K562 (cell line): ENCODE data around the gene NPTXR. TPM values are rescaled to one million over a fixed set of nuclear protein-coding genes. Genes with fewer than 3 reads are reported as not detected.

Source experiments
- ATAC-seq: fragments of 200-7000 bp; cut with Tn5 transposase; 3 replicates; pipeline ENCODE4 v1.9.1; 2020; ENCODE audit warnings: moderate library complexity
- BruUV-seq: library from RNA; stranded (reverse); fragments of 400-500 nt; replicated peaks from 2 replicates; lab custom pipeline; 2021; lab: Mats Ljungman, UMichigan
- CTCF ChIA-PET: fragments of 300-600 bp; formaldehyde crosslinking; extraction: SDS; loops from one replicate; lab custom pipeline; 2021; ENCODE audit warnings: low intra/inter-chr PET ratio; lab: Yijun Ruan, JAX
- POLR2A ChIA-PET: fragments of 300-600, 350-650 bp; sonication (Branson Sonifier 250); formaldehyde crosslinking; extraction: SDS; loops from one replicate; lab custom pipeline; 2021; ENCODE audit warnings: antibody characterized with exemption, inconsistent platforms; lab: Yijun Ruan, JAX
- DNase-seq, 4 experiments: peaks; one replicate each; pipeline versions ENCODE4 v3.0.0 to v3.0.0-alpha.2; 2011 to 2018; ENCODE audit warnings: low spot score in 3 of 4, mixed read lengths in 3 of 4; ENCODE audit errors: extremely low read depth in 1 of 4
- FAIRE-seq: peaks from 2 replicates; lab custom pipeline; 2011; peaks lifted over from hg19 to GRCh38; lab: Jason Lieb, UNC
- H2AFZ ChIP-seq: 2 replicates; pipeline ENCODE4 v1.6.0; 2011; ENCODE audit warnings: low read depth, low read length, control low read depth, inconsistent platforms
- H3K27ac ChIP-seq: fragments of 200-600 bp; 3 replicates; pipeline ENCODE4 v1.8.0; 2011; ENCODE audit warnings: low read depth, mild to moderate bottlenecking, control low read depth, inconsistent platforms, low read length, moderate library complexity, mixed read lengths; ENCODE audit errors: extremely low read depth
- H3K27me3 ChIP-seq, 2 experiments: fragments of 300-600 bp in 1 of 2; 2 replicates in 1 of 2; 3 replicates in 1 of 2; pipeline versions ENCODE4 v1.6.0 to v1.8.0; 2011; ENCODE audit warnings: inconsistent platforms in 2 of 2, low read length in 2 of 2, mild to moderate bottlenecking in 1 of 2, mixed read lengths in 1 of 2, moderate library complexity in 1 of 2; ENCODE audit not compliant: control insufficient read depth in 2 of 2, insufficient read depth in 2 of 2
- H3K36me3 ChIP-seq: fragments of 300-600 bp; 3 replicates; pipeline ENCODE4 v1.8.0; 2011; ENCODE audit warnings: mild to moderate bottlenecking, low read length, inconsistent platforms; ENCODE audit not compliant: control insufficient read depth, insufficient read depth
- H3K4me1 ChIP-seq, 2 experiments: fragments of 200-600 bp in 1 of 2; replicated peaks in 1 of 2; 2 replicates in 1 of 2; 3 replicates in 1 of 2; pipeline versions ENCODE4 v1.5.1 to v1.8.0; 2011; ENCODE audit warnings: inconsistent platforms in 2 of 2, low read length in 2 of 2, mild to moderate bottlenecking in 1 of 2, mixed read lengths in 1 of 2, moderate library complexity in 1 of 2; ENCODE audit not compliant: control insufficient read depth in 2 of 2, insufficient read depth in 2 of 2
- H3K4me2 ChIP-seq: 2 replicates; pipeline ENCODE4 v1.6.1; 2011; ENCODE audit warnings: low read length, control low read depth, inconsistent platforms, mixed read lengths; ENCODE audit not compliant: insufficient read depth
- H3K4me3 ChIP-seq: fragments of 200-600 bp; sonication (generic), shearing (Covaris generic); 2 replicates; pipeline ENCODE4 v1.5.1; 2016; ENCODE audit warnings: control low read depth, inconsistent platforms
- H3K79me2 ChIP-seq: fragments of 200-600 bp; 3 replicates; pipeline ENCODE4 v1.8.0; 2011; ENCODE audit warnings: low read length, inconsistent platforms; ENCODE audit not compliant: control insufficient read depth, insufficient read depth
- H3K9ac ChIP-seq, 2 experiments: 2 replicates each; pipeline versions ENCODE4 v1.6.0 to v1.6.1; 2011; ENCODE audit warnings: low read depth in 2 of 2, low read length in 2 of 2, control low read depth in 1 of 2, inconsistent platforms in 1 of 2, mild to moderate bottlenecking in 1 of 2, mixed read lengths in 1 of 2; ENCODE audit not compliant: insufficient read depth in 1 of 2
- H3K9me1 ChIP-seq: one replicate; pipeline ENCODE4 v1.6.0; 2011; ENCODE audit warnings: inconsistent platforms, mild to moderate bottlenecking, low read length, moderate library complexity; ENCODE audit not compliant: control insufficient read depth, insufficient read depth
- H3K9me3 ChIP-seq: replicated peaks from 2 replicates; pipeline ENCODE4 v1.5.1; 2011; ENCODE audit warnings: low read depth, low read length, inconsistent platforms; ENCODE audit not compliant: control insufficient read depth, insufficient read depth
- H4K20me1 ChIP-seq: replicated peaks from 2 replicates; pipeline ENCODE4 v1.6.1; 2011; ENCODE audit warnings: low read length, inconsistent platforms, mixed read lengths; ENCODE audit not compliant: control insufficient read depth, insufficient read depth
- DPF2 ChIP-seq: fragments of 450-650 bp; IDR thresholded peaks from 2 replicates; pipeline ENCODE4 v1.6.1; 2016
- ESRRA ChIP-seq: fragments of 450-650 bp; IDR thresholded peaks from 2 replicates; pipeline ENCODE4 v1.6.1; 2014; ENCODE audit warnings: low read depth, mild to moderate bottlenecking, moderate library complexity, borderline replicate concordance
- ETV1 ChIP-seq: fragments of 450-650 bp; conservative IDR thresholded peaks from 2 replicates; pipeline ENCODE4 v1.6.1; 2016; ENCODE audit warnings: missing genetic modification characterization, control low read depth, low read depth, missing compliant biosample characterization
- KLF6 ChIP-seq: fragments of 250-450 bp; sonication (Bioruptor Pico); IDR thresholded peaks from 2 replicates; pipeline ENCODE4 v1.4.0; 2020; ENCODE audit warnings: mild to moderate bottlenecking, moderate library complexity, borderline replicate concordance
- SPI1 ChIP-seq: IDR thresholded peaks from 2 replicates; pipeline ENCODE4 v1.6.1; 2011; ENCODE audit warnings: low read depth, low read length, control low read depth, borderline replicate concordance
- XRCC5 ChIP-seq: fragments of 200-400 bp; formaldehyde crosslinking; IDR thresholded peaks from 2 replicates; pipeline ENCODE4 v1.6.1; 2017; ENCODE audit warnings: low read depth, mild to moderate bottlenecking, low read length
- ZNF274 ChIP-seq: IDR thresholded peaks from 2 replicates; pipeline ENCODE4 v1.6.1; 2011; ENCODE audit warnings: low read depth, mild to moderate bottlenecking, low read length, moderate library complexity, borderline replicate concordance
- WGBS: fragments of 100-300 bp; shearing (Covaris generic); methylation state at CpG from one replicate; pipeline ENCODE4 v1.1.6; 2016; ENCODE audit warnings: low coverage, mixed read lengths; ENCODE audit not compliant: insufficient coverage; ENCODE audit errors: missing lambda C conversion rate; 5-methylcytosine and 5-hydroxymethylcytosine counted together
- in situ Hi-C: fragments of 300-500 bp; cut with MboI; formaldehyde crosslinking; loops from 4 replicates; pipeline ENCODE4 v1.15.0; 2018; ENCODE audit warnings: inconsistent platforms, mixed read lengths
- intact Hi-C: fragments of 100-400 bp; cut with micrococcal nuclease; formaldehyde crosslinking; loops from 2 replicates; pipeline ENCODE4 v1.14.2; 2022
- polyA plus RNA-seq, 8 experiments: library from polyadenylated mRNA; depleted of rRNA in 4 of 8; stranded (reverse) in 5 of 8; unstranded in 3 of 8; fragments of >200 nt; fragmentation: Nextera tagmentation in 2 of 8; fragmentation: Illumina TruSeq in 1 of 8; extraction: Ambion mirVana in 2 of 8; extraction: Trizol in 1 of 8; gene quantifications; 2 replicates each; pipeline versions ENCODE4 v1.2.1 to v1.2.3, GENCODE V29; 2011 to 2014; ENCODE audit warnings: inconsistent platforms in 1 of 8, missing spikeins in 1 of 8
- total RNA-seq, 7 experiments: library from RNA; depleted of rRNA in 6 of 7; stranded (reverse); fragments of >200 nt in 6 of 7; fragmentation: Illumina TruSeq in 2 of 7; extraction: Trizol in 2 of 7; gene quantifications; 2 replicates each; pipeline versions ENCODE4 v1.2.1 to v1.2.3, GENCODE V29; 2011 to 2021; ENCODE audit warnings: low replicate concordance in 1 of 7

Gene NPTXR
- total and polyA plus RNA-seq, 9 of the 15 experiments (the other 6 are each of a cell fraction or from before 2014, with no cell fraction given): 0.01 to 3.1 (median 1.1) TPM

DNA sequence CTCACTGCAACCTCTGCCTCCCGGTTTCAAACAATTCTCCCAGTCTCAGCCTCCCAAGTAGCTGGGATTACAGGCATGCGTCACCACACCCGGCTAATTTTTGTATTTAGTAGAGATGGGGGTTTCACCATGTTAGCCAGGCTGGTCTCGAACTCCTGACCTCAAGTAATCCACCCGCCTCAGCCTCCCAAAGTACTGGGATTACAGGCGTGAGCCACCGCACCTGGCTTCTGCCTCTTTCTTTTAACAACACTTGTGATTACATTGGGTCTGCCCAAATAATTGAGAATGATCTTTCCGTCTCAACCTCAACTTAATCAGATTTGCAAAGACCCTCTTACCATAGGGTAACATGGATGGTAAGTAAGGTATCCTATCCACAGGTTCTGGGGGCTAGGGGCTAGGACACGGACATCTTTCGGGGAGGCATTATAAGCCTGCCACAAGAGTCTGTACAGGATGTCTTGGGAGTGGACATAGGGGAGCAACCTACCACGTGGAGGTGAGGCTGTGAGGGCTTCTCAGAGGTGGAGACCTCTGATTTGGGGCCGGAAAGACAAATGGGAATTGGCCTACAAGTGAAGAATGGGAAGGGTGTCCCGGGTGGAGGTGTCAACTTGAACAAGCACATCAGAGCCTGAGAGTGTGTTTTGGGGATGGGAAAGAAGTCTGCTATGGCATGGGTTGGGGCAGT, 30.8 kb upstream of the NPTXR start:
- Histone ChIP-seq H3K4me2 (no peak overlapping the region), H3K4me1 (peaks cover 13 to 24% of the 10 kb centered on the region in 2 experiments), H3K36me3 (peaks cover 4% of the 10 kb centered on the region; the same call in 2 of the 3 replicates), H3K9me1 (no peaks in the 10 kb centered on the region), H3K4me3 (no peak overlapping the region), H3K27me3 (peaks cover 4 to 5% of the 10 kb centered on the region in 2 experiments; a peak in 3 of 5 replicates), H3K79me2 (peaks cover 20% of the 10 kb centered on the region), H2AFZ (no peak overlapping the region), H3K27ac (no peak overlapping the region), H4K20me1 (no peaks in the 10 kb centered on the region; the same call in 1 of the 2 replicates), H3K9me3 (no peaks in the 10 kb centered on the region), H3K9ac (no peak overlapping the region)
- POLR2A ChIA-PET: no interaction called here
- BruUV-seq: no TSS peak
- CTCF ChIA-PET: no interaction called here
- ATAC-seq (no peak), FAIRE-seq (no peak), DNase-seq (no peak)
- in situ Hi-C loops (no loop called here), intact Hi-C loops (loop anchor here (5.0 to 10.0 kb wide), 3 partner anchors 50 to 138 kb away; partner anchors contain the start of gene APOBEC3C)
- 39% methylated on average over 11 of the region's 13 CpGs for WGBS
- TF ChIP-seq ETV1 (tag): no peak
- no peak for TF ChIP-seq XRCC5
- no peak for TF ChIP-seq ESRRA
- TF ChIP-seq DPF2: no peak
- no peak for TF ChIP-seq SPI1
- TF ChIP-seq ZNF274: no peak
- no peak for TF ChIP-seq KLF6 (CRISPR knock-in tag)
